ENCODE data around the gene EIF6. TPM values are rescaled to one million over a fixed set of nuclear protein-coding genes. Genes with fewer than 3 reads are reported as not detected.
"Not testable (repeated sequence)": the region's sequence is repeated elsewhere in the genome, so short reads cannot be mapped to it uniquely, and the experiment has no call there.

Gene EIF6
- polyA plus RNA-seq, 1 donor = 126 TPM

DNA sequence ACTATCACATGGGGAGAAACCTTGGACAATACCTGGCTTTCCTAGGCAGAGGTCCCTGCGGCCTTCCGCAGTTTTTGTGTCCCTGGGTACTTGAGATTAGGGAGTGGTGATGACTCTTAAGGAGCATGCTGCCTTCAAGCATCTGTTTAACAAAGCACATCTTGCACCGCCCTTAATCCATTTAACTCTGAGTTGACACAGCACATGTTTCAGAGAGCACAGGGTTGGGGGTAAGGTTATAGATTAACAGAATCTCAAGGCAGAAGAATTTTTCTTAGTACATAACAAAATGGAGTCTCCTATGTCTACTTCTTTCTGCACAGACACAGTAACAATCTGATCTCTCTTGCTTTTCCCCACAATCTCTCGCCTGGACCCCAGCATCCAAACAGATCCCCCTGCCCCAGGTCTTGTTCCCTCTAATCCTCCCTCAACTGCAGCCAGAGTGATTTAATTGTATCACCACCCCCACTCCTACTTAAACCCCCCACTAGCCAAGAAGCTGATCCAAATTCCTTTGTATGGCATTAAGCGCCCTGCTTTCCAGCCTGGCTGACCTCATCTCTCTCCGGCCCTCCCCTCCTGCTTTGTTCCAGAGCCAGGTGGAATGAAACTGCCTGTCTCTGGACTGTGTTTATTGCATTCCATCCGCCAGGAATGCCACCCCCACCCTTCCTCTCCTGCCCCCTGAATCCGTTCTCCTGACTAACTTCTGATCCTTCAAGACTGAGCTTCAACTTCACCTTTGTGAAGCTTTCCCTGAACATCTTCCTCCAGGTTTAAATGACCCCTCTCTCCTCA is 21.6 kb downstream of the EIF6 start:
- peak; percentile 84 for DNase-seq

DNA sequence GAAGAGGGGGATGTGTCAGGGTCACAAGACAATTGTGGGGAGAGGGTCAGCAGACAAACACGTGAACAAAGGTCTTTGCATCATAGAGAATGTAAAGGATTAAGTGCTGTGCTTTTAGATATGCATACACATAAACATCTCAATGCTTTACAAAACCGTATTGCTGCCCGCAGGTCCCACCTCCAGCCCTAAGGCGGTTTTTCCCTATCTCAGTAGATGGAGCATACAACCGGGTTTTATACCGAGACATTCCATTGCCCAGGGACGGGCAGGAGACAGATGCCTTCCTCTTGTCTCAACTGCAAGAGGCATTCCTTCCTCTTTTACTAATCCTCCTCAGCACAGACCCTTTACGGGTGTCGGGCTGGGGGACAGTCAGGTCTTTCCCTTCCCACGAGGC is 22.3 kb downstream of the EIF6 start:
- not testable (repeated sequence) for DNase-seq

DNA sequence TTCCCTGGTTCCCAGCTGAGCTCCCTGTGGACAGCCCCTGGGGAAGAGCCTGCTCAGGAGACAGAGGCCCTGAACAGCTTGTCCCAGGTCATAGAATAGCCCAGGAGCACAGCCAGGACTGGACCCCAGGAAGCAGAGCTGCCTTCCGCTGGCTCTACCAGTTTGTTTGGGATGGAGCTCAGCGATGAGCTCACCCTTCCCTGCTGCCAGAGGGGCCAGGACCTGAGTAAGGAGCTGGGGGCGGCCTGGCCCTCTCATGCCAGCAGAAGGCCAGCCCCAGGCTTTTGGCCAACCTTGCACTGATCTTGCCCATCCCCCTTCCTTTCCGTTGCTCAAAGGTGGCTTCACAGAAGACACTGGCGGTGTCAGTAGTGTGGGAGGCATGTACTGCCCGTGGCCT is 24.1 kb downstream of the EIF6 start:
- DNase-seq = no peak

DNA sequence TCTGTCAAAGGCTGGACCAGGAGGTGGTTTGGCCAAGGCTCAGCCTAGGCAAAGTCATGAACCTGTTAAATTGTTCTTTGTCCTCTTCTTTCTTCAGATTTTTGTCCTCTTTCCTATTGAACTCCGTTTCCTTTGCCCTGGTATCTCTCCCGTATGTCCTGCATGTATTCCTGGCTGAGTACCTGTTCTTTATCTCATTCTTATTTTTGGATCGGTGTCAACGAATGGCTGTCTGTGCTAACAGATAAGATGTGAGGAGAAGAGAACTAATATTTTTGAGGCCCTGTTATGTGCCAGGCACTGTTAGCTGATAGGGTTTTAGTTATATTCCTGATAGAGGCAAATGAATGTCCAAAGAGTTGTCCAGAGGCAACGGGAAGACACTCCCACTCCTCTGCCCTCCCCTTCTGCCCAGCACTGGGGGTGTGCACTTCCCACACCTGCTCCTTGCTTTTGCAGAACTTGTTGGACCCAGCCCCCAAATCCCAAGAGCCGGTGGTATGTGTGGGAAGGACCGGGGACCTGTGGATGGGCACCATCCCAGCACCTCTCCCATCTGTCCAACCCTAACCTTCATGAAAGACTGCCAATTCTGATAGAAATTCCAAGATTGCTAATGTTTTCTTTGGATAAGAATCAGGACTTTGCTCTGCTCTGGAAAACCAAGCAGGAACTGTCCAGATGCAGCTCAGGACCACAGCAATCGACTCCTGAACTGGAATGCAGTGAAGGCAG is 27.2 kb downstream of the EIF6 start:
- no peak for DNase-seq

DNA sequence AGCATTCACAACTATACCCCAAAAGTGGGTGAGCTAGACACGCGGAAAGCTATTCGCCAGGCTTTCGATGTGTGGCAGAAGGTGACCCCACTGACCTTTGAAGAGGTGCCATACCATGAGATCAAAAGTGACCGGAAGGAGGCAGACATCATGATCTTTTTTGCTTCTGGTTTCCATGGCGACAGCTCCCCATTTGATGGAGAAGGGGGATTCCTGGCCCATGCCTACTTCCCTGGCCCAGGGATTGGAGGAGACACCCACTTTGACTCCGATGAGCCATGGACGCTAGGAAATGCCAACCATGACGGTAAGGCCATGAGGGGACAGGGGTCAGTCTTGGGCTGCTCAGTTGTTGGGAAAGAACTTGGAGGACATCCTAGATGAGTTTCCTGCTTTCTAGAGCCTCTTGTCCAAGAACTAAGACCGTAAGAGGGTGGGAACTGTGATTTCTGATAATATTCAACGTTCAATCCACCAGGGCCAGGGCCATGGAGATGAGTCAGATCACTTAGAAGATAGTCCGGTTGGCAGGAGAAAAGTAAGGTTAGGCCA is 30.0 kb downstream of the EIF6 start:
- DNase-seq = no peak

DNA sequence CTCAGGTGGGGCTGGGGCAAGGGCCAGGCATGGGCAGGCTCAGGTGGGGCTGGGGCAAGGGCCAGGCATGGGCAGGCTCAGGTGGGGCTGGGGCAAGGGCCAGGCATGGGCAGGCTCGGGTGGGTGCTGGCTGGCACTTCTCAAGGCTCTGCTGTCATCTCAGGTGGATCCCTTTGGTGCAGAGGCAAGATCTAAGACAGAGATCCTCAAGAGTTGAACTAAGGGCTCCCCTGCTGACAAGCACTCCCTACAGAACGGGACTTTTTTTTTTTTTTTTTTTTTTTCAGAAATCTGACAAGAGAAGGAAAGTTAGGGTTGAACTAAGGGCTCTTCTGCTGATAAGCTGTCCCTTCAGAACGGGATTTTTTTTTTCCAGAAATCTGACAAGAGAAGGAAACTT is 31.6 kb downstream of the EIF6 start:
- no peak for DNase-seq

DNA sequence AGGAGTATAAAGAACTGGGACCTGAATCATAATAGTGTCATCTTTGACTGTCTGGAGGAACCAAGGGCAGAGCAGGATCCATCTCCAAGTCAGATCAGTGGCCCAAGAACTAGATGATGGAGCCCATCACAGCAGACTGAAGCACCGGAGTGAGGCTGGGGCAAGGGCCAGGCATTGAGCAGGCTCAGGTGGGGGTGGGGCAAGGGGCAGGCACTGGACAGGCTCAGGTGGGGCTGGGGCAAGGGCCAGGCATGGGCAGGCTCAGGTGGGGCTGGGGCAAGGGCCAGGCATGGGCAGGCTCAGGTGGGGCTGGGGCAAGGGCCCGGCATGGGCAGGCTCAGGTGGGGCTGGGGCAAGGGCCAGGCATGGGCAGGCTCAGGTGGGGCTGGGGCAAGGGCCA is 32.0 kb downstream of the EIF6 start:
- not testable (repeated sequence) for DNase-seq

DNA sequence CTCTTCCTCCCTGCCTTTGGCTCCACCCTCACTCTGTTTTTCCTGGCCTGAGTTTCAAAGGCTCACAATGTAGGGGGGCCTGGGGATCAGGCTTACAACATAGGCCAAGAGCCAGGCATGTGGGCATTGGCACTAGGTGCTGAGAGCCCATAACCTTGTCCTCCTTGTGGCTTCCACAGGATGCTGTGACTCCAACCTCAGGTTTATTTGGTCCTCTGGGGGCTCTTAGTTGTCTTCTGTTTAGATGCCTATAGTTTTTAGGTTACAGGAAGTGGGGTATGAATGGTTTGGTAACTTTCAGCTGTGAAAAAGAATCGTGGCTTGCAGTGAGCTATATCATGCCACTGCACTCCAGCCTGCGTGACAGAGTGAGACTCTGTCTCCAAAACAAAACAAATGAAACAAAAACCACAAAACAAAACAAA is 32.5 kb downstream of the EIF6 start:
- DNase-seq = no peak

DNA sequence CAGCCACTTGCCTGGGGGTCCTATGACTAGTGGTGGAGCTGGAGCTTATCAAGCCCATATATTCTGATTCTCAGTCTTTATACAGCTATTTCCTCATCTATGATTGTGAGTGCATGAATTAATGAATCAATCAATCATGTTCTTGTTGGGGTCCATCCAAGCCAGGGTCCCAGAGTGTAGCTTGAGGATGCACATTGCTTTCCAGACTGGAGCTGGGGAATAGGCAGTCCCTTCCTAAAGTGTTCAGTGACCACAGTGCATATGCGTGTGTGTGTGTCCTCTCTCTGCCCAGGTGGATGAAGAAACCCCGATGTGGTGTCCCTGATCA is 33.0 kb downstream of the EIF6 start:
- no peak for DNase-seq

DNA sequence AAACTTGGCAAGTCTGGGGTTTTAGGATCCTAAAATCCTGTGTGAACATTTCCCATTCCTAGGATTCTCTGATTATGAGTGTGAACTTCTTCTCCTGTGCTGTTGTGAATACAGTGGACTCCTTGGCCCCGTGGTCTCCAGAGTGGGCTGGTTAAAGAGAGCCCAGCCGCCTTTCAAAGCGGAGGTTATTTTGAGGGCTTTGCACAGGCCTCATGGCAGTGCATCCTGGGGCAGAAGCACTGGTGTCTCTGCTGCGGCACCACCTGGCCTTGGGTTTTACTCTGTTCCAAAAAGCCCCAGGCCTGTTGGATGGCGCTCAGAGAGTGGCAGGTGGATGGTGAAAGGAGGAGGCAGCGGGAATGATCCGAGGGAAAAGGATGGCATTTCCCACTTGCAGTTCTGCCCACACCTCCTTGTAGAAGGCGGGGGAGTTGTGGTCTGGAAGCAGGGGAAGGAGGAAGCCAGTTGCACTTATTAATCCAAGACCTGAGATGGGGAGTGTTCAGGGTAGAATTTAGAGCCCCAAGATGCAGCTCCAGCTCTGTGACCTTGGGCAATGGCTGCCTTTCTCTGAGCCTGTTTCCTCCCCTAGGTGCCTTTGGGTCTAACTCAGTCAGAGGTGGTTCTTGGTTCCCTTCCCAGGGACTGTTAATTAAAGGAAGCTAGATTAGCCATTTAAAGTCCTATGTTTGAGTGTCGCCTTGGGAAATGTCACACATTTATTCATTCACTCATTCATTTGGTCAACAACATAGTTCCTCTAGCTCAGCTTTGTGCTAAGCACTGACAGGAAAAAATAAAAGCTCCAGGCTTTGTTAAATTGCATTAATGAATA is 35.7 kb downstream of the EIF6 start:
- DNase-seq = no peak

DNA sequence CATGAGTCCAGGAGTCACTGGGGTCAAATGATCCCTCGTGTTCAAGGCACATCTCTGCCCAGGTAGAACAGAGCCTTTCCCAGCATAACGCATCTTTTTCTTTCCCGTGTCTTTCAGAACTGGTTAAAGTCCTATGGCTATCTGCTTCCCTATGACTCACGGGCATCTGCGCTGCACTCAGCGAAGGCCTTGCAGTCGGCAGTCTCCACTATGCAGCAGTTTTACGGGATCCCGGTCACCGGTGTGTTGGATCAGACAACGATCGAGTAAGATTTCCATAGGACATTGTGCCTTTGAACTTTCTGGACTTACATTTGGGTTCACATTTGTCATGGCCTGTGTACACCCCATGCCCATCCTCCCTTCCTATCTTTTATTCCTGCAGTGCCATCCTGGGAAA is 37.8 kb downstream of the EIF6 start:
- DNase-seq = no peak

DNA sequence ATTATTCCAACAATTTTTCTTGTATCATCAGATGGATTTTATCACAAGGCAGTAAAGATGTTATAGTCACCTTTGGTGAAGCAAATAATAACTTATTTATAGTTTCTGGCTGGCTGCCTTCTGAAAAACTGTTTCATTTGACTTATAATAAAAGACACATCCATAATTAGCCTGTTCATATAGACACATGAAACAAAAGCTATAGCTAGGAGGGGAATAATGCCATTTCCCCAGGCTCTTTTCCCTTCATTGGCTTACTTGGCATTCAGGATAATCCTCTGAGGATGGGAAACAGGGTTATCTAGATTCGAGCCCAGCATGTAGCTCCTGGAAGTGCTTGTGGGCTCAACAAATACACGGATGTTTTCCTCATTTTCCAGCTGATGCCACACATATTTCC is 40.6 kb downstream of the EIF6 start:
- DNase-seq = no peak

DNA sequence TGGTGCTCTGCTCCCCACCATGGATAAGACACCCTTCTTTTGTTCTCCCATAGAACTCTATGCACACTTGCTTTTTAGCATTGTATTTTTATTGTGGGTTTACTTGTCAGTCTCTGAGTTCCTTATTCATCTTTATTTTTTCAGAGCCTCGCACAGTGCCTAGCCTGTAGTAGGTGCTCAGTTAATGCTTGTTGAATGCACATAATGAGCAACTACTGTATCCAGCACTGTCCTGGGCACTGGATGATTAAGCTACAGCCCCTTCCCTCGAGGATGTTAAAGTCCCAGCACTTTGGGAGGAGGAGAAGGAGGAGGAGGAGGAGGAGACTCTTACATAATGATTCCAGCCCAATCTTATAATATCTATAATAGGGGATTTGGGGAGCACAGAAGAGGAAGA is 41.3 kb downstream of the EIF6 start:
- no peak for DNase-seq

DNA sequence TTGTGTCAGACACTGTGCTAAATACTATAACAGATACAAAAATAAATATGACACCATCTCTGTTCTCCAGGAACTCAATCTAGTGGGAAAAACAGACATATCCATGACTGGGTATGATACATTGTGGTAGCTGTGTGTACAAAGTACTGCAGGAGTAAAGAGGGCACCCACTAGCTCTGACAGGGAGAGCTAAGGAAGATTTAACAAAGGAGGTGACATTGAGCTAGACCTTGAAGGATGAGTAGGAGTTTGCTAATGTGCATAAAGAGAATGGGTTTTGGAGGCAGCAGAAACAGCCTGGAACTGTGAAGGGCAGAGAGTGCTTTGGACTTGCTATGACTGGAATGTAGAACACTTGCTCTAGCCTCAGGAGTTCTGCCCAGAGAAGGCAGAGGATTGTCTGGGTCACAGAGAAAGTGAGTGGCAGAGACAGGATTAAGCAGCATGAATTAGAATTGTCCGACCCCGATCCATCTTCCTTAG is 43.7 kb downstream of the EIF6 start:
- no peak for DNase-seq

DNA sequence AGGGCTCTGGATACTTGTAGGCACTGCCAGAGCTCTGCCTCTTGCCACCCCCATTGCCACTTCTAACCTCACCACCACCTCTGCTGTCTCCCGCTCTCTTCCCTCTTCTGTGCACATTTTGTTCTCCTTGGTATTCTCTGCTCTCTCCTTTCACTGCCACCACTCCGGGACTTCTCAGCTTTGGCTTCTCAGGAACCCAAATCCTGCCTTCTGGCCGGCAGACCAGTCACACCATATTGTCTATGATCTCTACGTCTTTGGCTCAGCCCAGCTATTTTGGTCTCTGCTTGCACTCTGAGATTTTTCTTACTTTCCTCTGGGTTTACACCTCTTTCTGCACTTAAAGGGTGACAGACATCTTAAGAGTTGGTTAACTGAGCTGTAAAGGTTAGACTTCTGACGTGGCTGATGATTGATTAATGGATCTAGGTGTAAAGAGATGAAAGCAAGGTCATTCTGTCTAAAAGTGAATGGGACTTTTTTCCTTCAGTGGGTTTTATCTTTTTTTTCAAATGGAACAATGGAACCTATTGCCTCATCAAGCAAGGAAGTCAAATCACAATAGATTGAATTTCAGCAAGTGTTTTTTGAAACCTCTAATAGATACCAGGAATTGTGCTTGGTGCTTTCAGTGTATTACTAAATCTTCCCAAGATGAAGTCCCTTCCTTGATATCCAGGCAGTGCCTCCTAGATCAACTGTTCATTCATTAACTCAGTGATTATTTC is 44.3 kb downstream of the EIF6 start:
- no peak for DNase-seq

DNA sequence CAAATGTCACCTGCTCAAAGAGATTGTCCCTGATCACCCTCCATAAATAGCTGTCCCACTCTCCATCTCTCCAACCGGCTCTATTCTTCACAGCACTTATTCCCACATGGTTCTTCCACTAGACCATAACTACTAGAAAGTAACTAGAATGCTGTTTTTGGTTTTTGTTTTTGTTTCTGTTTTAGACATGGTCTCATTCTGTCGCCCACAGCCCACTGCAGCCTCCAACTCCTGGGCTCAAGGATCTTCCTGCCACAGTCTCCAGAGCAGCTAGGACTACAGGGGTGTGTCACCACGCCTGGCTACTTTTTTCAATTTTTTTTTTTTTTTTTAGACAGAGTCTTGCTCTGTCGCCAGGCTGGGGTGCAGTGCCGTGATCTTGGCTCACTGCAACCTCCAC is 45.8 kb downstream of the EIF6 start:
- DNase-seq = no peak

DNA sequence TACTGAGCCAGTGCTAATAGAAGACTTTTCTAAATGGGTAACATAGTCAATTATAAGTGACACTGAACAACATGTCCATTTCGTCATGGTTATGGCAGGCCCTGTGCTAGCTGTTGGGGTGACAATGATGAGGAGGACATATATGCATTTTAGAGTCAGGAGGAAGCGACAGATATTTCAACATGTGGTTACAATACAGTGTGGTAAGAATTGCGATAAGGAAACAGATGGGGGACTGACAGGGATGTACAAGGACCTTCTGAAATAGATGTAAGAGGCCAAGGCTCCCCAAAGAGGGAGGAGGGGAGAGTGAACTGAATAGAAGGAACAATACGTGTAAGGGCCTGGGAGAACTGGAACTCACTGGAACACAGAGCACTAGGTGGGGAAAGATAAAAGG is 46.4 kb downstream of the EIF6 start:
- DNase-seq = no peak

DNA sequence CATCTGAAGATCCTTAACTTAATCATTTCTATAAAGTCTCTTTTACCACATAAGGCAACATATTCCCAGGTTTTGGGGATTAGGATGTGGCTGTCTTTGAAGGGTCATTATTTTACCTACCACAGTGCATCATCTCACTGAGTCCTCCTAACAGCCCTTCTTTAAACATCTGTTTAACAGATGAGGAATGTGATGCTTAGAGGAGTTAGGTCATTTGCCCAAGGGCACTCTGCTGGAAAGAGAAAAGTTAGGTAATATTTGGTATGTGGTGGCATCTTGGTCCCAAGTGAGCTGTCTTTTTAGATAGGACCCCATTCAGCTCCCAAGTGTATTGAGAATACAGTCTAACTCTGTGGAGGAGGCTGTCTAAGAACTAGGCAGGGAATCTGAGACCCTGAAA is 47.1 kb downstream of the EIF6 start:
- no peak for DNase-seq

DNA sequence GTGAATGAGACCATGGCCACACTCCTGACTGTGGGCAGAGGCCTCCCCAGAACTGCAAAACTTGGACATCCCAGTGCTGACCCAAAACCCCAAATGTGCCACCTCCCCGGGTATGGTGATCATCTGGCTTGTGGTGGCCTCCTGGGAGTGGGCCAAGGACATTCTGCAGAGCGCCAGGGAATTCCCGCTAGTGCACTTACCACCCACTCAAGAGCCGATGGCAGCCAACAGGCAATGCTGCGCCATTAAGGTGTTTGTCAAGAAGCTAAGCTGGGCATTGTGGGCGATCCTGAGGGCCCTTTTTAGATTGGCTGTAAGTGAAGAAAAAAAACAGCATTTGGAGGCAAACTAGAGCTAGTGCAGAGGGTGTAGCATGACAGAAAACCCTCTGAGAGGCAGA is 48.7 kb downstream of the EIF6 start:
- no peak for DNase-seq

DNA sequence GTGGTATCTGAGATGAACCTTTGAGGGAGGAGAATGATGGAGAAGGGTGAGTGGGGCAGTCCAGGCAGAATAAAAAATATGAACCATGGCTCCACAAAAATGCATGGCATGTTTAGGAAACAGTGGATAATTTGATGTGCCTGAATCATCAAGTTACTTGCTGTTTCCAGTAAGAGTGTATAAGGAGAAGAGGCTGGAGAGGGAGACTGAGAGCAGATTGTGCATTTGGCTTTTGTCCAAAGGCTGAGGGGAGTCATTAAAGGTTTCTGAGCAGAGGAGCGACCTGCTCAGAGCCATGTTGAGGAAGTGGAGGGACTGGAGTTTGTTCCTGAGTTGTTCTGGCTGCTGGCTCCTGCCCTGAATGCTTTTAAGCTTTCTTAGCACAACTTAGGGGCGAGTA is 52.0 kb downstream of the EIF6 start:
- no peak for DNase-seq

Measured in left kidney (tissue), 2 donors.